ENCODE results near the gene PODXL2. TPM values are rescaled to one million over a fixed set of nuclear protein-coding genes. Genes with fewer than 3 reads are reported as not detected.
"Not testable (repeated sequence)": the region's sequence is repeated elsewhere in the genome, so short reads cannot be mapped to it uniquely, and the experiment has no call there.

The PODXL2 gene
- total RNA-seq, 3 donors from 2014 or later: 3.4 to 5.9 (median 4.3) TPM

DNA sequence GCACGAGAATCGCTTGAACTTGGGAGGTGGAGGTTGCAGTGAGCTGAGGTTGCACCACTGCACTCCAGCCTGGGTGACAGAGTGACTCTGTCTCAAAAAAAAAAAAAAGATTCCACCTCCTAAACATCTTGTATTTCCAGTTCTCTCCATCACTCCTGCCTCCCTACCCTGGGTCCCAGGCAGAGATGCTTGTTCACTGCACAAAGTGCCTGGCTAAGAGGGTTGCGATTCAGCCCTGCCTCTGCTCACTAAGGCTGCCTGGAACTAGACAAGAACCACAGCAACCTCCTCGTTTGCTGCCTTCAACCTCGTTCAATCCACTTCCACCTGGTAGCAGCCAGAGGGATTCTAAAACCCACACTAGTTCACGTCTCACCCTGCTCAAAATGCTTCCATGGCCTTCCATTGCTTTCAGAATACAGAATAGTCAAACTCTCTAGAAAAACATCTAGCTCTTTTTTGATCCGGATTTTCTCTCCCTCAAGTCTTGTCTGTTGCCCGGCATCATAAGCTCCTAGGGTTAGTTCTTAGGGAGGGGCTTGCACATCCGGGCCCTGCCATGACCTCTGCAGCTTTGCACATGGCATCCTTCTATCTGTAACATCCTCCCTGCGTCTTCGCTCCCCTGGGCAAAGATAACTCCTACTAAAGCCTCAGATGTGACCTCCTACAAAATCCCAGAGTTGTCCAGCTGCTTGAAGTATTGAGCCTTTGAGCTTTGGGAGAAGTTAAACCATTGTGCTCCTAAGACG lies 31.8 kb upstream of the PODXL2 start:
- H3K9me3 Mint-ChIP-seq: no peaks in the 10 kb centered on the region
- no peak for DNase-seq
- ATAC-seq: no peak
- peaks cover 11% of the 10 kb centered on the region for H3K36me3 Mint-ChIP-seq (ENCODE audit: insufficient read depth)
- no peaks in the 10 kb centered on the region for H3K27me3 Mint-ChIP-seq (ENCODE audit: low read depth)
- peak overlapping the region; percentile 89 for H3K4me3 Mint-ChIP-seq
- peaks cover 11% of the 10 kb centered on the region for H3K4me1 Mint-ChIP-seq (ENCODE audit: low read depth)

DNA sequence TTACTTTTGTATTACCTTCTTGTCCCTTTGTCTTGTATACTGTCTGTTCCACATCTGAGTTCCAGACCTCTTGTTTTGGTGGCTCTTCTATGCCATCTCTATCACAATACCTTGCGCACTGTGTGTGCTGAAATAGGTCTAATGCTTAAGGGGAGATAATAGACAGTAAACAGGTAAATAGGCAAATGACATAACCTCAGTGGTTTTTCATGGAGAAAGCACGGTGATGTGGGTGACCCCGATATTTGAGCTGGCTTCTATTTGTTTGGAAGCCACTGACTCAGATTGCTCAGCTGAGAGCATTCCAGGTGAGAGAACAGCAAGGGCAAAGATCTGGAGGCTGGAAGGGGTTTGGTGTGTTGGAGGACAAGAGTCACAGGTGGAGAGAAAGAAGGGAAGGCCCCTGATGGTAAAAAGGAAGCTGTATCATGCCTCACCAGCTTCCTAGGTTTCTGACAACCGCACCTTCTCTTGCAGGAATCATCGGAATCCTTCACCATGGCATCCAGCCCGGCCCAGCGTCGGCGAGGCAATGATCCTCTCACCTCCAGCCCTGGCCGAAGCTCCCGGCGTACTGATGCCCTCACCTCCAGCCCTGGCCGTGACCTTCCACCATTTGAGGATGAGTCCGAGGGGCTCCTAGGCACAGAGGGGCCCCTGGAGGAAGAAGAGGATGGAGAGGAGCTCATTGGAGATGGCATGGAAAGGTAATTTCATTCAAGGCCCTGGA lies 30.0 kb upstream of the PODXL2 start:
- Mint-ChIP-seq H3K4me1 (ENCODE audit: low read depth) (peaks cover 11% of the 10 kb centered on the region), H3K9me3 (no peaks in the 10 kb centered on the region)
- no peak for ATAC-seq

DNA sequence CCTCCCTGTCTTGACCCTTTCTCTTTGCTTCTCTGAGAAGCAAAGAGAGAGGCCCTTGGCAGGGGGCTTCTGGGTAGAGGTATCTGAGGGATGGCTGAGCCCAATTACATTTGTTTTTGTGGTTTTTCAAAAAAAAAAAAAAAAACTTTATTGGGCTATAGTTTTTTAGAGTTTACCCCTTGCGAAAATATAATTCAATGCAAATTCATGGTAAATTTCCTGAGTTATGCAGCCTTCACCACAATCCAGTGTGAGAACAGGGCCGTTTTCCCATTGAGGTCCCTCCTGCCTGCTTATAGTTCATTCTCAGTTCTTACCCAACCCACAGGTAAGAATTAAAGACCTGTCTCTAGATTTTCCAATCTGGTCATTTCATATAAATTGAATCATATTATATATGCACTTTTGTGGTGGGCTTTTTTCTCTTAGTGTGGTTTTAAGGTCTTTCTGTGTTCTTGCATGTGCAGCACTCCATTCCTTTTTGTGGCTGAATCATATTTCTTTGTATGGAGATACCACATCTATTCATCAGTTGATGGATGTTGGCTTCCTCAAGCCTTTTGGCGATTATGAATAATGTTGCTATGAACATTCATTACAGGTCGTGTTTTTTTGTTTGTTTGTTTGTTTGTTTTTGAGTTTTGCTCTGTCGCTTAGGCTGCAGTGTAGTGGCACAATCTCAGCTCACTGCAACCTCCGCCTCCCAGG lies 28.1 kb upstream of the PODXL2 start:
- H3K9me3 Mint-ChIP-seq: no peaks in the 10 kb centered on the region
- no peaks in the 10 kb centered on the region for H3K27me3 Mint-ChIP-seq (ENCODE audit: low read depth)
- peak overlapping the region; percentile 32 for H3K4me3 Mint-ChIP-seq
- DNase-seq: no peak
- H3K36me3 Mint-ChIP-seq (ENCODE audit: insufficient read depth): peaks cover 30% of the 10 kb centered on the region
- peaks cover 11% of the 10 kb centered on the region for H3K4me1 Mint-ChIP-seq (ENCODE audit: low read depth)
- no peak for ATAC-seq

More for the DNA sequence above, 30.0 kb upstream of the PODXL2 start:
- no peak for DNase-seq
- Mint-ChIP-seq H3K27me3 (ENCODE audit: low read depth) (no peaks in the 10 kb centered on the region), H3K36me3 (ENCODE audit: insufficient read depth) (peaks cover 17% of the 10 kb centered on the region), H3K4me3 (peak overlapping the region; percentile 89)

DNA sequence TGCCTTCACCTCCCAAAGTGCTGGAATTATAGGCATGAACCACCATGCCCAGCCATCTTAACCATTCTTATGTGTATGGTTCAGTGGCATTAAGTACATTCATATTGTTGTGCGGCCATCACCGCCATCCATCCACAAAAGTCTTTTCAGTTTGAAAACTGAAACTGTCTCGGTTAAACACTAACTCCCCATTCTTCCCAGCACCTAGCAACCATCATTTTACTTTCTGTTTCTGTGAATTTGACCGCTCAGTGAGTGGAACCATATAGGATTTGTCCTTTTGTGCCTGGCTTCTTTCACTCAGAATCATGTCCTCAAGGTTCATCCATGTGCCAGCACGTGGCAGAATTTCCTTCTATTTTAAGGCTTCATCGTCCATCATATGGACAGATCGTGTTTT lies 24.9 kb upstream of the PODXL2 start:
- no peaks in the 10 kb centered on the region for H3K9me3 Mint-ChIP-seq
- no peak for DNase-seq
- H3K36me3 Mint-ChIP-seq (ENCODE audit: insufficient read depth): peaks cover 60% of the 10 kb centered on the region
- peaks cover 7% of the 10 kb centered on the region for H3K4me1 Mint-ChIP-seq (ENCODE audit: low read depth)
- ATAC-seq: no peak
- no peak overlapping the region for H3K4me3 Mint-ChIP-seq
- no peaks in the 10 kb centered on the region for H3K27me3 Mint-ChIP-seq (ENCODE audit: low read depth)

DNA sequence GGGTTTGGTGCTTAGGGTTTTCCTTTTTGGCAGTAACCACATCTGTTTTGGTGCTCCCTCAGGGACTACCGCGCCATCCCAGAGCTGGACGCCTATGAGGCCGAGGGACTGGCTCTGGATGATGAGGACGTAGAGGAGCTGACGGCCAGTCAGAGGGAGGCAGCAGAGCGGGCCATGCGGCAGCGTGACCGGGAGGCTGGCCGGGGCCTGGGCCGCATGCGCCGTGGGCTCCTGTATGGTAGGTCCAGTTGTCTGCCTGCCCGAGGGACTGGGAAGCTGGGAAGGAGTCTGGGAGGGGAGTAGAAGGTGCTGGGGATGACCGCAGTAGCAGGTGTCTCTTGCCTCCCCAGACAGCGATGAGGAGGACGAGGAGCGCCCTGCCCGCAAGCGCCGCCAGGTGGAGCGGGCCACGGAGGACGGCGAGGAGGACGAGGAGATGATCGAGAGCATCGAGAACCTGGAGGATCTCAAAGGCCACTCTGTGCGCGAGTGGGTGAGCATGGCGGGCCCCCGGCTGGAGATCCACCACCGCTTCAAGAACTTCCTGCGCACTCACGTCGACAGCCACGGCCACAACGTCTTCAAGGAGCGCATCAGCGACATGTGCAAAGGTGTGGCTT lies 24.3 kb upstream of the PODXL2 start:
- DNase-seq (no peak), ATAC-seq (no peak)
- Mint-ChIP-seq H3K9me3 (no peaks in the 10 kb centered on the region), H3K27me3 (ENCODE audit: low read depth) (no peaks in the 10 kb centered on the region), H3K4me1 (ENCODE audit: low read depth) (peaks cover 2% of the 10 kb centered on the region), H3K4me3 (no peak overlapping the region), H3K36me3 (ENCODE audit: insufficient read depth) (peaks cover 60% of the 10 kb centered on the region)

DNA sequence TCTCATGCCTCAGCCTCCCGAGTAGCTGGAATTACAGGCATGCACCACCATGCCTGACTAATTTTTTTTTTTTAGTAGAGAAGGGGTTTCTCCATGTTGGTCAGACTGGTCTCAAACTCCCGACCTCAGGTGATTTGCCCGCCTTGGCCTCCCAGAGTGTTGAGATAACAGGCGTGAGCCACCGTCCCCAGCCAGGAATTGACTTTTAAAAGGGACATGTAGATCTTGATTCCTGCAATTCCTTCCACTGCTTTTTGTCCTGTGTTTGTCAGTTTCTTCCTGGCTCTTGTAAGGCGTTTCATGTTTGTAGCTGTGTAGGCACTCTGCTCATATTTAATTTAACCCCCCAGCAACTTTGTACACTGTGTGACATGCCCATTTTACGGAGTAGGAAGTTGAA lies 23.4 kb upstream of the PODXL2 start:
- H3K9me3 Mint-ChIP-seq; H3K27me3 Mint-ChIP-seq (ENCODE audit: low read depth); H3K4me1 Mint-ChIP-seq (ENCODE audit: low read depth); ATAC-seq; H3K4me3 Mint-ChIP-seq; DNase-seq: not testable (repeated sequence)
- H3K36me3 Mint-ChIP-seq (ENCODE audit: insufficient read depth): peaks cover 69% of the 10 kb centered on the region

DNA sequence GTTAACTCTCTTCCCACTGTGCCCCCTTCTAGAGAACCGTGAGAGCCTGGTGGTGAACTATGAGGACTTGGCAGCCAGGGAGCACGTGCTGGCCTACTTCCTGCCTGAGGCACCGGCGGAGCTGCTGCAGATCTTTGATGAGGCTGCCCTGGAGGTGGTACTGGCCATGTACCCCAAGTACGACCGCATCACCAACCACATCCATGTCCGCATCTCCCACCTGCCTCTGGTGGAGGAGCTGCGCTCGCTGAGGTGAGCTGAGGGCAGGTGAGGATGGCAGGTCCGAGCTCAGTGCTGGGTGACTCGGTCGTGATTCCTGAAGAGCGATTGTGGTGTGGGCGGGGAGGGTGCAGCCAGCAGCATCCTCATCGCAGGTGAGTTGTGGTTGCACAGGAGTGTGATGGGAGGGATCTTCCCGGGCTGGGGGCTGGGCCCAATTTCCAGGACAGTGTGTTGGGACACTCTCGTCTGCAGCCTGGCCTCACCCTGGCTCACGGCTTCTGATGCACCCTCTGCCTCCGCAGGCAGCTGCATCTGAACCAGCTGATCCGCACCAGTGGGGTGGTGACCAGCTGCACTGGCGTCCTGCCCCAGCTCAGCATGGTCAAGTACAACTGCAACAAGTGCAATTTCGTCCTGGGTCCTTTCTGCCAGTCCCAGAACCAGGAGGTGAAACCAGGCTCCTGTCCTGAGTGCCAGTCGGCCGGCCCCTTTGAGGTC lies 22.7 kb upstream of the PODXL2 start:
- Mint-ChIP-seq H3K36me3 (ENCODE audit: insufficient read depth) (peaks cover 74% of the 10 kb centered on the region), H3K9me3 (no peaks in the 10 kb centered on the region), H3K4me3 (no peak overlapping the region), H3K4me1 (ENCODE audit: low read depth) (no peaks in the 10 kb centered on the region), H3K27me3 (ENCODE audit: low read depth) (no peaks in the 10 kb centered on the region)
- ATAC-seq (no peak), DNase-seq (no peak)

DNA sequence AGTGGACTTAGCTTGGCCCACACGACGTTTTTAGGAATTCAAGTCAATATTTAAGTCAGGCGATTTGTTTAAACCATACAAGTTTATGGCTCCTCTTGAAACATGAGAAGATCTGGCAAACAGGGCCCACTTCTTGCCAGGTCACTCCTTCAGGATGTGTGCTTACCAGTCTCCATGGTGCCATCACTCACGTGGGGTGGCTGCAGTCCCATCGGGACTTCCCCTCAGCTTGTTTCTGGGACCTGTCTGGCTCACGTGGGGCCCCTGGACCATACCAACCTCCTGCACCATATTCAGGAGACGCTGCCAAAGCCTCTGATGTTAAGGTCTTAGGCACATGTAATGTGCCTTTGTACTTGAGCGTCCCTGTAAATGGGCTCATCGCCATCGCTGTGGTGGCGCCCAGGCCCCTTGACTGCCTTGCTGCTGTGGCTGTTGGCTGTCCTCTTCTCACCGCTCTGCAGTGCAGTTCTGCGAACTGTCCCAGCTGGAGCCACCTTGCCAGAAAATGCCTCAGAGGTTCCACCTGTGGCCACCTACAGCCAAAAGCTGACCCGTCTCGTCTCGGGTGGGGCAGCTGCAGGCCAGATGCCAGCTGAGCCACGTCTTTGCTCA lies 21.9 kb upstream of the PODXL2 start:
- no peaks in the 10 kb centered on the region for H3K9me3 Mint-ChIP-seq
- H3K4me3 Mint-ChIP-seq: no peak overlapping the region
- DNase-seq (no peak), ATAC-seq (no peak)
- no peaks in the 10 kb centered on the region for H3K27me3 Mint-ChIP-seq (ENCODE audit: low read depth)
- H3K4me1 Mint-ChIP-seq (ENCODE audit: low read depth): no peaks in the 10 kb centered on the region
- peaks cover 72% of the 10 kb centered on the region for H3K36me3 Mint-ChIP-seq (ENCODE audit: insufficient read depth)

DNA sequence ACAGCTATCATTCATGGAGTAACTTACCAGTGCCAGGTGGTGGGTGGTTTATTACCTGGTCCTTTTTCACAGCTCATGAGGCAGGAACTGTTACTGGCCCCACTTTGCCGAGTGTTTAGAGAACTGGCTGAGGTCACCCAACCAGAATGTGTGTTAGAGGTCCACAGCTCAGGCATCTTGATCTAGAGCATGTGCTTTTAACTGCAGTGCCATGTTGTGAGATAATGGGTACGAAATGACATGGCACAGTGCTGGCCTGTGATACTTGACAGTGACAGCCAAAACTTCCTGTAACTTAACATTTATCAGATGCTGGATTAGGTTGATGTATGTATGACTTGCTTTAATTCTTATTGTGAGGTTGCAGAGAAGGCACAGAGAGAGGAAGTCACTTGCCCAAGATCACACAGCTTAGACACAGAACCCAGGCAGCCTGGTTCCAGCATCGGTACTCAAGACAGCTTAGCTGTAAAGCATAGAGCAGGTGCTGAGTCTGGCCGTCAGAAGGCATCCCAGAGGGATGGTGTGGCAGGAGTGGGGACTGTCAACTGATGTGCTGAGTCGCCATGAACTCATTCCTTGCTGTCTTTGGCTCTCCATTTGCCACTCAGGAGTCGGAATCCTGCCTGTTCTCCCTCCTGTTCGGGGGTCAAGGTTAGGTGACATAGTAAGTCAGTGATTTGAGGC lies 21.2 kb upstream of the PODXL2 start:
- Mint-ChIP-seq H3K36me3 (ENCODE audit: insufficient read depth) (peaks cover 72% of the 10 kb centered on the region), H3K9me3 (no peaks in the 10 kb centered on the region), H3K4me3 (no peak overlapping the region), H3K4me1 (ENCODE audit: low read depth) (no peaks in the 10 kb centered on the region), H3K27me3 (ENCODE audit: low read depth) (no peaks in the 10 kb centered on the region)
- ATAC-seq (no peak), DNase-seq (no peak)

DNA sequence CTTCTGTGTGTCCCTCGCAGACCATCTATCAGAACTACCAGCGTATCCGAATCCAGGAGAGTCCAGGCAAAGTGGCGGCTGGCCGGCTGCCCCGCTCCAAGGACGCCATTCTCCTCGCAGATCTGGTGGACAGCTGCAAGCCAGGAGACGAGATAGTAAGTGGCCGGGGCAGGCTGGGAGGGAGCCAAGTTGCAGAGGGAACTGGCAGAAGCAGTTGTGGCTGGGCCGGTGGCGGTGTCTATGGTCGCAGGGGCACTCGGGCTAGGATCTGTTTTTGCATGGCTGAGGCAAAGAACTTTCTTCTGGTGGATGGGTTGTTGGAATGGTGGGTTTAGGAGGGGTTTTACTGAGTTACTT lies 20.6 kb upstream of the PODXL2 start:
- H3K4me3 Mint-ChIP-seq: no peak overlapping the region
- ATAC-seq (no peak), DNase-seq (no peak)
- H3K36me3 Mint-ChIP-seq (ENCODE audit: insufficient read depth): peaks cover 72% of the 10 kb centered on the region
- no peaks in the 10 kb centered on the region for H3K9me3 Mint-ChIP-seq
- H3K27me3 Mint-ChIP-seq (ENCODE audit: low read depth): no peaks in the 10 kb centered on the region
- H3K4me1 Mint-ChIP-seq (ENCODE audit: low read depth): no peaks in the 10 kb centered on the region

DNA sequence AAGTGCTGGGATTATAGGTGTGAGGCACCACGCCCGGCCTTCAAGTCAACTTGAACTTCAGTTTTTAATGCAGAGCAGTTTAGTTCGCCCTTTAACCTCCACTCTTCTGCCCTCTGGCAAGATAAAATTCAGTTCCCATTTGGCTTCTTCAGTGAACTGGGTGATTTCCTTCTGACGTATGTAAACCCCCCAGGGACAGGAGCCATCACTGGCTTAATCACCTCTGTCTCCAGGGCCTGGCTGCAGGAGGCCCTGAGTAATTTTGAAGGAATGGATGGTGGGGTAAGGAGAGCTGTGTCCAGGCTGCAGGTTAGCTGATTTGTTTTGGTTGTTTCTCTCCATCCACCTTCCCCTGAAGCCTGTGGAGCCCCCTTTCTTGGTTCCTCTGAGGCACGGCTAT lies 18.9 kb upstream of the PODXL2 start:
- no peak for DNase-seq
- Mint-ChIP-seq H3K36me3 (ENCODE audit: insufficient read depth) (peaks cover 63% of the 10 kb centered on the region), H3K4me3 (no peak overlapping the region), H3K9me3 (no peaks in the 10 kb centered on the region), H3K4me1 (ENCODE audit: low read depth) (no peaks in the 10 kb centered on the region), H3K27me3 (ENCODE audit: low read depth) (no peaks in the 10 kb centered on the region)
- no peak for ATAC-seq

DNA sequence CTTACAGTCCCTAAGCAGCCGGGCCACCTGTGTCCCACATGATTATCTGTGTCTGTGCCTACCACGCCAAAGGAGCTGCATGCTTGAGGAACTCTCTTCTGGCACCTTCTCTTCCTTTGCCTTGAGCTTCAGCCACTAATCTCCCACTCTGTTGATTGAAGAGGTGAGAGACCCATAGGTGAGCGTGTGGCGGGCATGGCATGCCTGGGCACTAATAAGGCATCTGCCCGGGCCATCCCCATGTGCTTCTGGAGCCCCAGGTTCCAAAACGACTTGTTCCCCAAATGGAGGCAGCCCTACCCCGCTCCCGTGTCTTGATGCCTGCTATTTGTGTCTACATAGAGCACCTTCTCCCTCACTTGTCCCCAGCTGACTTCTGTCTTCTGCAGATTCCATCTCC lies 17.7 kb upstream of the PODXL2 start:
- Mint-ChIP-seq H3K27me3 (ENCODE audit: low read depth) (no peaks in the 10 kb centered on the region), H3K36me3 (ENCODE audit: insufficient read depth) (peaks cover 66% of the 10 kb centered on the region), H3K9me3 (no peaks in the 10 kb centered on the region), H3K4me1 (ENCODE audit: low read depth) (no peaks in the 10 kb centered on the region), H3K4me3 (no peak overlapping the region)
- ATAC-seq: no peak
- no peak for DNase-seq

DNA sequence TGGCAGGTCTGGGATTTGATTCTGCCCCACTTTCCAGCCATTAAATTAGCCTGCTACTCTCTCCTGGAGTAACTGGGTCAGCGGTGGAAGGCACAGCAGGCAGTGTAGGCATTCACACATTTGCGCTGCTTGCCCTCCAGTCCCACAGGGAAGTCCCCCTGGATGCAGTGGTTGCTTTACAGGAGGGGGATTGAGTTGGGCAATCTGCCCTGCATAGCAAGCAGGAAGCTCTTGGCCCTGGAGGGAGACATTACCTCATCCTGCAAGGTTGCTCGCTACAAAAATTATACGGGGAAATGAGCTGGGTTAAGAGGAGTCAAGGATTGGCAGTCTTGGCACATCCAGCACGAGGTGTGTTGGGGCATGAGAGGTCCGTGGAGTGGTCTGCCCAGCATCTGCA lies 16.0 kb upstream of the PODXL2 start:
- DNase-seq: no peak
- H3K27me3 Mint-ChIP-seq (ENCODE audit: low read depth): no peaks in the 10 kb centered on the region
- H3K4me1 Mint-ChIP-seq (ENCODE audit: low read depth): no peaks in the 10 kb centered on the region
- H3K36me3 Mint-ChIP-seq (ENCODE audit: insufficient read depth): peaks cover 64% of the 10 kb centered on the region
- no peak for ATAC-seq
- H3K4me3 Mint-ChIP-seq: no peak overlapping the region
- no peaks in the 10 kb centered on the region for H3K9me3 Mint-ChIP-seq
